ENCODE measurements around the gene RNF125.
"Not testable (repeated sequence)": the region's sequence is repeated elsewhere in the genome, so short reads cannot be mapped to it uniquely, and the experiment has no call there.

The RNF125 gene

DNA sequence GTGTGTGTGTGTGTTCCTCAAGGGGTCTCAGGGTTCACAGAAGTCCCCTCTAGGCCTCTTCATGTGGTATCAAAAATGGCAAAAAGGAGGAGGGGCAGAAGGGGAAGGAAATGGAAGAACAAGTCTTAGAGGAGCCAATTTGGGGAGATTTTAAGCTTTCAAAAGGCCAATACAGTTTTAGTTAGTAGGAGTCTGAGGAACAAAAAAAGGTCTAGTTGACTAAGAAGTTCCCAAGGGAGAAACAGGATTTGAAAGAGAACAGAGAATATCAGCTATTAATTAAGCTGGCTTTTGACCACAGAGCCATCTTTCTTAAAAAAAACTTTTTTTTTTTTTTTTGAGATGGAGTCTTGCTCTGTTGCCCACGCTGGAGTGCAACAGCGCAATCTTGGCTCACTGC lies 7.1 kb downstream of the RNF125 start:
- no peak for DNase-seq (ENCODE audit: low read depth)

DNA sequence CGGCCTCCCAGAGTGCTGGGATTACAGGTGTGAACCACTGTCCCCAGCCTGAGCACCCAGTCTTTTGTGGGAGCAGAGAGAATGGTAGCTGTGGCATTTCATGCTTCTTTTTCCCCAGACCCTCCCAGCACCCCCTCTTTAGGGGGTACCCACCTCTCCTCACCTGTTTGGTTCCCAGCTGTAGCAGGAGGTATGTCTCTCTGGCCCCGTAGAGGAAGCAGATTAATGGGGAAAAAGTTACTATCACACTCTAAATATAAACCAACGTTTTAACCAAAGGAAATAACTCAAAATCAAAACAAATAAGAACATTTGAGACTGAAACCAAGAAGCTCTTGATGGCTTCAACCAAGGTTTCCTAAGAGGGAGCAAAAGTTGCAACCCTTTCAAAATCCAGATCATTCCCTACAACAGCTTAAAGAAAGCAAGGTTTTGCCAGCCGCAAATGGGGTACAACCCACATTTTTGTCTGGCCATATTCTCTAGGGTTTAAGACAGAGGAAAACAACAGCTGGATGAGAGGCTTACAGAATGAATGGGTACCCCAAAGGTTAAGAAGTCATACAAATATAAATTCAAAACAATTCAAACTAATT lies 8.0 kb downstream of the RNF125 start:
- DNase-seq (ENCODE audit: low read depth), result no peak

DNA sequence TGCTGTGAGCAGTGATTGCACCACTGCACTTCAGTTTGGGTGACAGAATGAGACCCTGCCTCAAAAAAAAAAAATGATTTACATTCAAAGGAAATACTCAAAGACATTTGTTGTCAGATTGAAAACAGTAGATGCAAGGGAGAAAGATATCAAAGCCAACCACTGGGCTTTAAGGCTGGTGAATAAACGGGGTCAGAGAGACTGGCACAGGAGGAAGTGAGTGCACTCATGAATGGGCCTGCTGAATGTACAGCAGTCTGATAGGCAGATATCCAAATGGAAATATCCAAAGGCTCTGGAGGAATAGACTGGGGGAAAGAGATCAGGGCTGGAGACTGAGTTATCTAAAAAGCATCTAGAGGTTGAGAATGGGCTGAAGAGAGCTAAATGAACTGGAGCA lies 10.9 kb downstream of the RNF125 start:
- DNase-seq (ENCODE audit: low read depth), result no peak

DNA sequence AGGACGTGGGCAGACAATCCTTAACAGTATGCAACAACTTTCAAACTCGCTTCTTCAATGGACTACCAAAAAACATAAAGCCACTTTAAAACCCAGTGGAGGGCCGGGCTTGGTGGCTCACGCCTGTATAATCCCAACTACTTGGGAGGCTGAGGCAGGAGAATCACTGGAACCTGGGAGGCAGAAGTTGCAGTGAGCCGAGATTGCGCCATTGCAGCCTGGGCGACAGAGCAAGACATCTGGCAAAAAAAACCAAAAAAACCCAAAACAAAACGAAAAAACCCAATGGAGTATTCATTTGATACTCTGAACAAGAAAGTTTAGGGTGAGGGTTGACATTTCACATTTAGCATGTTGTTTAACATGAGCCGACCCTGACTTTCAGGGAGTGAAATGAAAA lies 14.0 kb downstream of the RNF125 start:
- DNase-seq (ENCODE audit: low read depth), result no peak

DNA sequence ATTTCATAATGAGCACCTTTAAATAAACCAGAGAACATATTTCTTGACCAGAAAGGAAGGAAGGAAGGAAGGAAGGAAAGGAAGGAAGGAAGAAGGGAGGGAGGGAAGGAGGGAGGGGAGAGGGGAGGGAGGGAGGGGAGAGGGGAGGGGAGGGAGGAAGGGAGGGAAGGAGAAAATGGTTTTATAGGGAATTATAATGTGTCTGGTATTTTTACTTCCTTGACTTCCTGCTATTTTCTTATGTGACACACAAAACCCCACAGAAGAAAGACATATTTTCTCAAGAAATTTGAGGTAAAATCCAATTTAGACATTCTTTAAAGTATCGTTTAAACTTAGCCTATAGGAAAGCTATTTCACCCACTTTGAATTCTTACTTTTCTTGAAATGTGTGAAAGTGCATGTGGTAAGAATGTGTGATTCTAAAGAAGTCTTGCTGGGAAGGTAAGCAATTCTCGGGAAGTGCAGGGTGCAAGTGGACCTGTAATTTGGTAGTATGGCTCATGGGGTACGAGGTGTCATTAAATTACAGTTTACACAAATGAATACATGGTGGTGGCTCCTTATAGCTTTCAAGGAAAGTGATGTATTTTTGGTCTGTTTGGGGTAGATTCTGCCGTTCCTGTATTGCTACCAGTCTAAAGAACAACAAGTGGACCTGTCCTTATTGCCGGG lies 18.0 kb downstream of the RNF125 start:
- no peak for DNase-seq (ENCODE audit: low read depth)

DNA sequence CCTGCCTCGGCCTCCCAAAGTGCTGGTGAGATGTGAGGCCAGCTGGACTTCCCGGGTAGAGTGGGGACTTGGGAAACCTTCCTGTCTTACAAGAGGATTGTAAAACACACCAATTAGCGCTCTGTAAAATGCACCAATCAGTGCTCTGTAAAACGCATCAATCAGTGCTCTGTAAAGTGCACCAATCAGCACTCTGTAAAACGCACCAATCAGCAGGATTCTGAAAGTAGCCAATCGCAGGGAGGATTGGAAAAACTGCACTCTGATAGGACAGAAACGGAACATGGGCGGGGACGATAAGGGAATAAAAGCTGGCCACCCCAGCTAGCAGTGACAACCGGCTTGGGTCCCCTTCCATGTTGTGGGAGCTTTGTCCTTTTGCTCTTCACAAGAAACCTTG lies 19.0 kb downstream of the RNF125 start:
- DNase-seq (ENCODE audit: low read depth), result no peak

DNA sequence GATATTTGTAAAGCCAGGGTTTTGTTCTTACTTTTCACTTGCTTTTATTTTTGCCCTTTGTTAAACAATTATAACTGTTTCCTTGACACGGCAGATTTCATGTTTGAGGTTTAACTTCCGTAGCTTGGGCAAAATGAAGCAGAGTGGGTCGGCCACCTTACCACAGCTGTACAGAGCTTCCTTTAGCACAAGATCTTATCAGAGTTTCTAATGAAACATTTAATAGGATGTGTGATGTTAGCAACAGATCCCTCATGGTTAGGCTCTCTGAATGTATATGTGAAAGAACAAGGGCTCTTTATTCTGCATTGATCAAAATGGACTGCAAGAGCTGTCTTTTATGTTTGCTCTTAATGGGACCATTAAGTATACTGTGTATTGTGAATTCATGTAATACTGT lies 22.3 kb downstream of the RNF125 start:
- no peak for DNase-seq (ENCODE audit: low read depth)

DNA sequence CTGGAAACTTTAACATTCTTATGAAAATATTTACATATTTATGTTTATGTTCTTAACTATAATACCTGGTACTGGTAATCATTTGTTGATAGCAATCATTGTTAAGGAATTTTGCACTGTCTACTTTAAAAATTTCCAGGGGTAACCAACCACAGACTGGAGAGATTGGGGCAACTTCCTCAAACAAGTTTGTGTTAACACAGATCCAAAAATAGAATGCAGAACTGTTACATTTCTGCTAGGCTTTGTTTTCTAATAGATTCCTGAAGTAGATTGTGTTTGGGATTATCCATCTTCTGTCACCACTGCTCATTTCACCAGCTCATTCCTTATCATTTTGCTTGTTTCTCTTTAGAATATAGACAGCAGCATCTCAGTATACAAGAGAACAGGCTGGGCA lies 23.7 kb downstream of the RNF125 start:
- no peak for DNase-seq (ENCODE audit: low read depth)

DNA sequence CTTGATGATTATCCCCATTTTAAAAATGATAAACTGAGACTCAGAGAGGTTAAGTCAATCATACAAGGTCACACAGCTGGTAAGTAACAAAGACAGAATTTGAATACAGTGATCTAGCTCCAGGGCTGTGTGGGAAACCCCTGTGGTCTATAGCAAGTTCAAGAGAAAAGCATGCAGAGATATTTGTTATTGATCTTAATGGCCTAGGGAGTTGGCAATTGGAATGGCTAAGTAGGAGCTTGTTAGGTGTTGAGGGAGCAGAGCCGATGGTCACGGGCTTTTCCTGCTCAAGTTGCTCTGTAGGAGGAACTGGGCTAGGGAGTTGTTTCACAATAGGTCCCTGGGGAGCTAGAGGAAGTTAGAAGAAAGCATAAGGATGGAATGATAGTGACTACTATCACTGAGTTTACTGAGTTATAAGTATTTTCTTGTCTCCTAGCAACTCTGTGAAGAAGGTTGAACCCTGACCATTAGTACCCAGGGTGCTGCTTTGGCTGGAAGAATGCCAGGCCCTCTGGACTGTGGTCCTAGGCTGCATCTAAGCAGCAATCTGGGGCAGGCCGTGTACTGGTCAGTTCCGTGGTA lies 30.0 kb downstream of the RNF125 start:
- DNase-seq (ENCODE audit: low read depth), result peak; percentile 77

DNA sequence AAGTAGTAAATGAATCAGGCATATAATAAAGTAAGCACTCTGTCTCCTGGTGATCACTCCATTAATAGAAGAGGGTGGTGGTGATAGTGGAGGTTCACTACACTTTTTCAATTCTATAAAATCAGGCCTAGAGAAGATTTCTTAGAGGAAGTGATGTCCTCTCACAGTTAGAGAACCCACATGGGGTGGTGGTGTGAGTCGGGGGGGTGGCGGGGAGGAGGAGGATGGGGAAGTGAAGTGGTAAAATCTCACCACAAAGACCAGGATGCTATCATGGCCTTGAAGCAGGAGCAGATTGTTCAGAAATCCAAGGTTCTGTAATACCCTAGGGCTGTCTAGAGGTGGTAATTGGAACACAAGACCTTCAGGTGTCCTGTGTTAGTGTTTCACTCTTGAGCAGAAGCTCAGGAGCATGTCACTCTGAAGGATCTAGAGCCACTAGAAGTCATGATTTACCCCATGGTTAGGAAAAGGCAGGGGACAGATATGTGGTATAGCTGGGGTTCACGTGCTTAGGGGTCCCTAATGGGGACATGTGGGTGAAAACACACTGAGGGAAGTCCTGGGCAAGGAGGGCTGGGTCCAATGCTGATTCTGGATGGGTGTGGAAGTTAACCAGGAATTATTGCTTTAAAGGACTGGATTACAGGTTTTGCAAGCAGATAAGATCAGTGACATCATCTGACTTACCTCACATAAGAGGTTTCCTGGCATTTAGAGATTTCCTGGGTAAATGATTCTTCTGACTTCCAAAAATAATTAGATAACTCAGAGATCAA lies 31.0 kb downstream of the RNF125 start:
- no peak for DNase-seq (ENCODE audit: low read depth)

DNA sequence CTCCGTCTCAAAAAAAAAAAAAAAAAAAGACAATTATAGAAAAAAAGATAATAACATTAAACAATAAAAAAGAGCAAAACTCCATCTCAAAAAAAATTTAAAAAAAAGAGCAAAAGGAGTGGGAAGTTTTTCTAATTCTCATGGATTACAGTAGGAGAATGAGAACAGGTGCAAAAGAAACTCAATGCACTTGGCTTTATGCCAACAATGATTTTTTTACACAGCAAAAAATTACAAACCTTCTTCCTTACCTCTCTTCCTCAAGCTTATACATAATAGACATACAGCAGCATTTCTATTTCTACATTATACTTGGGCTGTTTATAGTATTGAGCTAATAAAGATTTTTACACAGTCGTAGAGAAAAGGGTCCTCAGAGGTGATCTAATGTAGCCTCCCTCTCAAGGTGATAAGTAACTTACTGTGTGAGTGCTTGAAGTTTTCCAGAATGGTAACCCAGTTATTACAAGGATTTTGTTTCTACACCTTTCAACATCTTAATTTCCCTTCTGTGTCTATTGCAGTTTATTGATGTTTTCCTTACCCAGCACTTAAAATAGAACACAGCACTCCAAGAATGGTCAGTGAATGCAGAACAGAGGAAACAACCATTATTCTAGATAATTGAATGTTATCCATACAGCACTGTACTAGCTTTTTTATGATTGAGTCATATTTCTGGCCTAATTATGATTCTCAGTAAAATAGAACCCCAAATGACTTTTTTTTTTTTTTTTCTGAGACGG lies 38.2 kb downstream of the RNF125 start:
- DNase-seq (ENCODE audit: low read depth), result no peak

DNA sequence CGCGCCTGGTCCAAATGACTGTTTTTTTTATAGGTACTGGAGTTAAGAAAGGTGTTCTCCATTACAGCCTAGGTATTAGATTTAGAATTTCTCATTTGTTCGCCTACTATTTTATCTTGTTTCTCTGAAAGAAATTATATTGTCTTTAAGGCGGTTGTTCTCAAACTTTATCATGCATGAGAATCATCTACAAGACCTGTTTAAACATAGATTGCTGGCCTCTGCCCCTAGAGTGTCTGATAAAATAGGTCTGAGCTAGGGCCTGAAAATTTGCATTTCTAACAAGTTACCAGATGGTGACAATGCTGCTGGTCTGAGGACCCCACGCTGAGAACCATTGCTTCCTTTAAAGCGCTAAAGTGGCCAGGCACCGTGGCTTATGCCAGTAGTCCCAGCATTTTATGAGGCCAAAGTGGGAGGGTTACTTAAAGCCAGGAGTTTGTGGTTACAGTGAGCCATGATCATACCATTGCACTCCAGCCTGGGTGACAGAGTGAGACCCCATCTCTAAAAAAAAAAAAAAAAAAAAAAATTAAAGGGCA lies 39.1 kb downstream of the RNF125 start:
- no peak for DNase-seq (ENCODE audit: low read depth)

DNA sequence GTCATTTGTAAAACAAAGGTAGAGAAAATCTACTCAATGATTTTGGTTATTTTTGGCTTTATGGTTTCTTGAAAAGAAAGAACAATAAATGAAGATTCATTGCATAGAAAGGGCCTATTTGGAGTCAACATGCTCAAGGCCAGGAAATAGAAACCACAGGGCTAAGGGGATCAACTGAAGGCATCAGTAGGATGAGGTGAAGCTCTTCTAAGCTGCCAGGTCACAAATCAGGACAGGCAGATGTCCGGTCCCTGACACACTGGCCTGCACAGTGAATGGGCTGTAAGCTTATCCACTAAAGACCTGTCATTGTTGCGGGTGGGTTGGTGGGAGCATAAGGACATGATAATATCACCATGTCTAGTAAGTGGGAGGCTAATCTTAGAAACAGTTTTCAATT lies 41.4 kb downstream of the RNF125 start:
- no peak for DNase-seq (ENCODE audit: low read depth)

DNA sequence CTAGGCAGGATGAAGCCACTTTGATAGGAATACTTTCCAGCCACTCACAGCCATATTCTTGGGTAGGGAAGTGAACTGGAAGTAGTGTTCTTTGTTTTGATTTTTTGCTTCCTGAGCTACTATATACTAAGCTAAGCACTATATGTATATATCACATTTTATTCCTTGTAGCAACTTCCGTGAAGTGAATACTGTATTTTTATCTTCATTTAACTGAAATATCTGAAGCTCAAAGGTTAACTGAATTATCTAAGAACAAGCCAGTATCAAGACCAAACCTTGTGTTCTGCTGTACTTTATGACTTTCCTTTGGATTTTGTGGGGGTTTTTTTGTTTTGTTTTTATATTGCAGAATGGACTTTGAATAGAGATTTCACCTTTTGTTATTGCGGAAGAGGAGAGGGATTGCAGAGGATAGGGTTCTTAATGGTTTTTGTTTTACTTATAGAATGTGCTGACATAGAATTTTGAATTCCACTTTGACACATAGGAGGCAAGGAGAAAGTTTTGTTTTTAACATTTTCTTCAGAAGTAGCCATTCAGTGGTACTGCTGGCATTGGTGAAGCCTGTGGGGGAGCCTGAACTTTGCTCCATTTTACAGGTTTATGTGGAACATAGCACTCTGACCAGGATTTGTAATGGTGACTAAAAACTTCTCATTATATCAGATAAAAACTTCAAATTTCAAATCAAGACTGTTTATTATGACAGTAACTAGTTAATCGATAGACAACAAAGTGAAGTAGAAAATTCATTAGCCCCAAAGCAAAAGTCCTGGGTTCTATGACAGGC lies 48.9 kb downstream of the RNF125 start:
- no peak for DNase-seq (ENCODE audit: low read depth)

DNA sequence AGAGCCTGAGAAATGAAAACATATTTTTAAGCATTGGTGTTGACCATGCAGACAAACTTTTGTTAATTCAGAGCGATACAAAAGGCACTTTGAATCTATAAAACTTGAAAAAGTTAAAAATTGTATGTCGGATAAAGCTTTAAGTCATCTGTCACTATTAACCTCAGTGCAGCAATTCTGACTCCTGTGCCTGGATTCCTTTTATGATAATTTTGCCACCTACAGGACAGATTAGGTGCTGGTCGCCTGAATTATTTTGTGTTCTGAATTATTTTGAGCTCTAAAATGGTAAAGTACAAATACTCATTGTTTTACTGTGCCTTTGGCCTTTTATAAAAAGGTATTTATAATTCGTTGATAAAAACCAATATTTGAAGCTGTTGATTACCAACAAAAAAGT lies 53.7 kb downstream of the RNF125 start:
- DNase-seq (ENCODE audit: low read depth), result no peak

DNA sequence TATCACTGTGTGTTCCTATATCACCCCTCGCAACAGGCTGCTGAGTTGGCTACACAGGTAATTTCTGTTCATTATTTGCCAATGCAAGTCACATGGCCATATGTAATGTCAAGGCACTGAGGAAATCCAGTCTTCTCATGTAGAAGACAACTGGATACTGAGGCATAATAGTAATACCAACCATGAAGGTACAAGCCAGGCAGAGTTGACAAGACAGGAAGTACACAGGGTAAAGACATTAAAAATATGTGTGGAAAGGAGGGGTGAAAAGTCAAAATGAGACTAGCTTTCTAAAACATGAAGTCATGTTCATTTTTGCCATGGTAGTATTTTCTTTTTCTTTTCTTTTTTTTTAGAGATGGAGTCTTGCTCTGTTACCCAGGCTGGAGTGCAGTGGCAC lies 55.6 kb downstream of the RNF125 start:
- DNase-seq (ENCODE audit: low read depth), result no peak

DNA sequence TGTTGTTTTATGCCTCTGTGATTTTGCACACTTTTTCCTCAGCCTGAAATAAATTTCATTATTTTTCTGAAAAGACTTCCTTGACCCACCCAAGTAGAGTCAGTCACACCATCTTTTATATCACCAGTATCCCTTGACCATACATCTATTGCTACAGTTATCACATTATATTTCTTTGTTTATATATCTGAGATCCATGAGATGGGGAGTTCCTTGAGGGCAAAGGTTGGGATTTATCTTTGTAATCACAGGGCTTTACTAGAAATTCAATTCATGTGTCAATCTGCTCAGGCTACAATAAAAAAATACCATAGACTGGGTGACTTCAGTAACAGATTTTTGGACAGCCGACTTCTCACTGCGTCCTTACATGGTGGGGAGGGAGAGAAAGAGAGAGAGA lies 60.2 kb downstream of the RNF125 start:
- no peak for DNase-seq (ENCODE audit: low read depth)

DNA sequence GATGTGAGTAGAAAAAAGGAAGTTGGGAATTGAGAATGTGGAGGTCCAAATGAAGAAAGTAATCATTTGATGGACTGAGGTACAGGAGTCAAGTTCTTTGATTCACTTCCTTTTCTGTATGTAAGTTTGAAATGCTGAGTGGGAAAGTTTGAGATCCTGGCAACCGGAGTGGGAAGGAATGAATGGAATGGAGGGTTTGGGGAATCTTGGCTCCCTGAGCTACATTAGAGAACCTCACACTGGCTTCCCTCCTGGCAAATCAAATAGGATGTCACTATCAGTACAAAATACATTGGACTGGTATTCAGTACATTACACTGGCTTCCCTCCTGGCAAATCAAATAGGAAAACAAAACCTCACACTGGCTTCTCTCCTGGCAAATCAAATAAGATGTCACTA lies 63.3 kb downstream of the RNF125 start:
- DNase-seq (ENCODE audit: low read depth), result no peak

DNA sequence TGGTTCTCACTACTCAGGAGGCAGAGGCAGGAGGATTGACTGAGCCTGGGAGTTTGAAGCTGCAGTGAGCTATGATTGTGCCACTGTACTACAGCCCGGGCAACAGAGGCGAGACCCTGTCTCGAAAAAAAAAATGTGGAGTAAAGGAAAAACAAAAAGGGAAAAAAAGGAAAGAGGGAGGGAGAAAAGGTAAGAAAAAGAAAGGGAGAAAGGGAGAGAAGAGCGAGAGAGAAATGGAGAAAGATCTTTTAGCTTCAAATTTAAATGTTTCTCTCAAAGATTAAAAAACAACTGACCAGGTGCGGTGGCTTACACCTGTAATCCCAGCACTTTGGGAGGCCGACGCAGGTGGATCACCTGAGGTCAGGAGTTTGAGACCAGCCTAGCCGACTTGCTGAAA lies 65.2 kb downstream of the RNF125 start:
- no peak for DNase-seq (ENCODE audit: low read depth)

DNA sequence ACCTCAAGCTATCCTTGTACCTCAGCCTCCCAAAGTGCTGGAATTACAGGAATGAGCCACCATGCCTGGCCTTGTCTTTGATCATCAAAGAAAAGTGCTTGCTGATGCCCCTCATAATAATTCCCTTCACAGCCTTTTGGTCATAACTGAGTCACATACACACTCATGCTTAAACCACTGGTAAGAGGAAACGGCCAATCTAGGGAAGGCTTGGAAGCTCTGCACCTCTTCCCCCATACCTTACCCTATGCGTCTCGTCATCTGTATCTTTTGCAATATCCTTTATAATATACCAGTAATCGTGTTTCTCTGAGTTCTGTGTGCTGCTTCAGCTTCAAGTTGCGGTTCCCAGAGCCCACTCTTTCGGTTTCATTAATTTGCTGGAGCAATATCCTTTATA lies 68.3 kb downstream of the RNF125 start:
- DNase-seq (ENCODE audit: low read depth), result no peak

DNA sequence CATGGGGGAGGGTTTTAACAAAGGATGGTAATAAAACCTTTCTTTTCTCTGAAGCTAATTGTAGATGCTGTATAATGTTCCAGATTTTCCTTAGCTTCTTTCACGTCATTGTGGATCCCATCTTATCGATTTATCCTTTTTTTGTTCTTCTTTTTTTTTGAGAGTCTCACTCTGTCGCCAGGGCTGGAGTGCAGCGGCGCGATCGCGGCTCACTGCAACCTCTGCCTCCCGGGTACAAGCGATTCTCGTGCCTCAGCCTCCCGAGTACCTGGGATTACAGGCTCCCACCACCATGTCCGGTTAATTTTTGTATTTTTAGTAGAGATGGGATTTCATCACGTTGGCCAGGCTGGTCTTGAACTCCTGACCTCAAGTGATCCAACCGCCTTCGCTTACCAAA lies 72.2 kb downstream of the RNF125 start:
- not testable (repeated sequence) for DNase-seq (ENCODE audit: low read depth)

All from fibroblast of the conjunctiva (primary cell).